ENCODE measurements around the gene SGF29. TPM values are rescaled to one million over a fixed set of nuclear protein-coding genes. Genes with fewer than 3 reads are reported as not detected.

The SGF29 gene
- total and polyA plus RNA-seq, 2 of the 8 experiments (the other 6 are each of a cell fraction or from before 2014, with no cell fraction given), result 3.1 to 22.7 TPM

GRCh38 chr16:28574925-28575324 lies 21.2 kb downstream of the SGF29 start:
- CTCF ChIA-PET (ENCODE audit: partially characterized antibody), result interaction anchor here (0.6 to 1.7 kb wide), 4 partner anchors 10 to 41 kb away, joined by 3 to 4 read pairs (median 4); no protein-coding TSS in a partner anchor

More at GRCh38 chr16:28574925-28575324, 21.2 kb downstream of the SGF29 start:
- H3K79me1 ChIP-seq (ENCODE audit: low read depth, low read length), result 0 out of 2 replicates have a peak, but pooled peaks cover 2% of the 10 kb centered on the region
- no peak overlapping the region for H3K9ac ChIP-seq (replicated peaks in 1 of 4; ENCODE audit: extremely low read depth in 1 of 4, low read depth in 3 of 4, low read length in 3 of 4)
- H3K9me3 ChIP-seq (ENCODE audit: insufficient read depth in 2 of 2, low read depth in 1 of 2, low read length in 1 of 2), result no peaks in the 10 kb centered on the region
- no peak overlapping the region for H3K14ac ChIP-seq (ENCODE audit: insufficient read length)
- FAIRE-seq, result no peak
- peaks cover 7 to 15% (median 8%) of the 10 kb centered on the region in 4 experiments for H3K4me1 ChIP-seq (replicated peaks in 1 of 4; ENCODE audit: control insufficient read depth in 3 of 4, insufficient read depth in 4 of 4, low read length in 3 of 4)
- H3K56ac ChIP-seq (replicated peaks; ENCODE audit: insufficient read length, low read depth, low read length), result no peak overlapping the region
- H3K18ac ChIP-seq (ENCODE audit: extremely low read depth, low read length), result no peak overlapping the region
- H2BK120ac ChIP-seq (replicated peaks; ENCODE audit: low read depth, low read length), result no peak overlapping the region
- no peaks in the 10 kb centered on the region; a peak in 1 of 7 replicates for H3K27me3 ChIP-seq (replicated peaks in 1 of 4; ENCODE audit: control insufficient read depth in 3 of 4, extremely low read depth in 1 of 4, insufficient read depth in 3 of 4, low read length in 3 of 4)
- H2AFZ ChIP-seq (ENCODE audit: low read length), result no peak overlapping the region
- H2BK5ac ChIP-seq (ENCODE audit: low read depth, low read length), result no peak overlapping the region
- no peaks in the 10 kb centered on the region for H3K23me2 ChIP-seq (ENCODE audit: low read depth, low read length)
- no peak overlapping the region for H3K4me3 ChIP-seq (ENCODE audit: extremely low read depth in 1 of 4, insufficient read depth in 2 of 4, low read depth in 3 of 4, low read length in 4 of 4)
- WGBS, 2 experiments (ENCODE audit: extremely low coverage in 1 of 2, insufficient coverage in 1 of 2, insufficient read length in 1 of 2, insufficient replicate concordance in 2 of 2, low coverage in 1 of 2, low lambda C conversion rate in 2 of 2, missing lambda C conversion rate in 1 of 2), result 94% methylated on average over 2 of the region's 2 CpGs; no CpG with 5 or more reads in 1 of the 2 experiments
- H3K36me3 ChIP-seq (ENCODE audit: control insufficient read depth in 2 of 4, insufficient read depth in 4 of 4, low read length in 3 of 4), result no peaks in the 10 kb centered on the region
- peaks cover 0 to 2% of the 10 kb centered on the region in 2 experiments for H4K20me1 ChIP-seq (replicated peaks in 1 of 2; ENCODE audit: control insufficient read depth in 1 of 2, insufficient read depth in 2 of 2, low read length in 2 of 2)
- H3K27ac ChIP-seq (ENCODE audit: low read depth, low read length), result no peak overlapping the region
- no peak overlapping the region for H2BK12ac ChIP-seq (ENCODE audit: low read depth, low read length)
- POLR2A ChIA-PET (ENCODE audit: partially characterized antibody), result interaction anchor here (1.1 to 1.4 kb wide), 2 partner anchors 11 to 15 kb away, joined by 3 to 4 read pairs; no protein-coding TSS in a partner anchor
- no peak overlapping the region for H2BK20ac ChIP-seq (ENCODE audit: low read length)
- H2AK5ac ChIP-seq (ENCODE audit: low read depth, low read length), result no peak overlapping the region
- H4K91ac ChIP-seq (replicated peaks; ENCODE audit: insufficient read length, low read length), result no peak overlapping the region
- no peaks in the 10 kb centered on the region for H3K79me2 ChIP-seq (ENCODE audit: control insufficient read depth in 1 of 2, insufficient read depth in 2 of 2, low read length in 2 of 2)
- H4K8ac ChIP-seq (ENCODE audit: extremely low read depth, insufficient read depth, low read length), result no peak overlapping the region
- no peak overlapping the region for H3K4me2 ChIP-seq (ENCODE audit: insufficient read depth in 1 of 2, low read depth in 2 of 2, low read length in 2 of 2)
- no peak overlapping the region for H4K5ac ChIP-seq (ENCODE audit: insufficient read length, low read depth, low read length)
- DNase-seq (ENCODE audit: low read depth in 1 of 2, low spot score in 2 of 2), result no peak
- no peak overlapping the region for H2BK15ac ChIP-seq (ENCODE audit: low read length)
- H3K23ac ChIP-seq (ENCODE audit: insufficient read length), result no peak overlapping the region
- no peak overlapping the region for H3K4ac ChIP-seq (replicated peaks; ENCODE audit: insufficient read length, low read depth, low read length)

Data from H1 (cell line).